ENCODE data around the gene ARPC4.
"Not testable (repeated sequence)": the region's sequence is repeated elsewhere in the genome, so short reads cannot be mapped to it uniquely, and the experiment has no call there.

GRCh38 chr3:9848860-9849259 lies 56.0 kb downstream of the ARPC4 start:
- TF ChIP-seq POLR2A (IDR thresholded peaks at IDR 0.05; ENCODE audit: low read length); GATA1 (IDR thresholded peaks at IDR 0.05; ENCODE audit: low read depth, low read length): not testable (repeated sequence)

Measured in erythroblast (primary cell).